ENCODE results near the gene TRAF4. TPM values are rescaled to one million over a fixed set of nuclear protein-coding genes. Genes with fewer than 3 reads are reported as not detected.

Gene TRAF4
- total and polyA plus RNA-seq, 10 of the 15 experiments (the other 5 are each of a cell fraction or from before 2014, with no cell fraction given): 3.7 to 197 (median 66.4) TPM

DNA sequence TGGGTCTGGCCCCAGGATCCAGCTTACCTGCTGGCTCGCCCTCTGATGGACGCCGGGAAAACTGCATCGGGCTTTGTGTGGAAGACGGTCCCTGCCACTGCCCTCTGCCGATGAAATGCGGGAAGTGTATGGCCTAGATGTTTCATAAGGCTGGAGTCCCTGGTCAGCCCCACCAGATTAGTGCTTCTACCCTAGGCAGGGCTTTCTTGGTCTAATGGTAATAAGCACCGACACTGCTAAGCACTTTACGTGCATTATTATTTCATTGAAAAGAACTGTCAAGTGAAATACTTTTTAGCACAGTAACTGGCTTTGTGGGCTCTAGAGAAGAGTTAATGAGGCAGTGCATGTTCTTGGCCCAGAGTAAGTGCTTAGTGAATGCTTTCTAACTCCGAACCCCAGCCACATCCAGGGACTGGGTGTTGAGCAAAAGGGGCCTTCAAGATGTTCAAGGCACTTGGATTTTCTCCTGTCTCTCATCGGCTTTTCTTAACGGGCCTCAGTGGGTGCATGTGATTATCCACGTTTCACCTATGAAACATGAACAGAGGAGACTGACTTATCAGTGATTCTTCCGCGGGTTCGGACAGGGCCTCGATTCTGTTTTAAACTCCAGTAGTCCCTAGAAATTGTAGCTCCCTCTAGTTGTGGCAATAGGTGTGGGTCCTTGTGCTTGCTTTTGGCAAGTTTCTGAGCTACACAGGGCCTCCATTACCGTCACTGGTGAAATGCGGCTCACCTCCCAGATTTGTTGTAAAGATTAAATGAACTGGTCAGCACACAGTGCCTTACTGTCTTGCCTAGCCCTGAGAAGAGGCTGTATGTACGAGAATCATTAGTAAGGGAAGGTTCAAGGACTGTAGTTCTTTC, 6.6 kb downstream of the TRAF4 start:
- FAIRE-seq (peak; percentile 87), DNase-seq (ENCODE audit: low read depth, low spot score) (peak; percentile 69), ATAC-seq (peak; percentile 78)
- H3K9ac ChIP-seq (ENCODE audit: control insufficient read depth, insufficient read depth, low read length): no peak overlapping the region
- RAD21 ChIA-PET (ENCODE audit: unreplicated experiment): interaction anchor here (0.6 to 17.4 kb wide), 11 partner anchors 11 to 203 kb away, joined by 3 to 375 read pairs (median 6); partner anchors contain the start of genes FLOT2, NEK8, PROCA1 and RPL23A
- H4K20me1 ChIP-seq (ENCODE audit: control insufficient read depth, insufficient read depth): peaks cover 19% of the 10 kb centered on the region
- POLR2A ChIA-PET: interaction anchor here (0.6 to 15.2 kb wide), 8 partner anchors 9 to 199 kb away, joined by 3 to 485 read pairs (median 4); partner anchors contain the start of genes NEK8, RPL23A and TLCD1
- H2AFZ ChIP-seq (ENCODE audit: control insufficient read depth, low read depth, low read length): no peak overlapping the region
- H3K4me2 ChIP-seq (ENCODE audit: control insufficient read depth, insufficient read depth): no peak overlapping the region; the same call in 1 of the 2 replicates
- H3K27me3 ChIP-seq (replicated peaks in 1 of 2; ENCODE audit: control insufficient read depth in 2 of 2, insufficient read depth in 2 of 2, low read length in 1 of 2): no peaks in the 10 kb centered on the region
- no peak overlapping the region for H3K27ac ChIP-seq (ENCODE audit: control insufficient read depth, insufficient read depth)
- intact Hi-C loops (cut with micrococcal nuclease; ENCODE audit: unreplicated experiment): loop anchor here (1.0 kb wide), 1 partner anchor 23 kb away; no protein-coding TSS in a partner anchor
- H3K4me3 ChIP-seq: 0 out of 2 replicates have a peak overlapping the region, but pooled peaks have one; percentile 17
- peaks cover 53% of the 10 kb centered on the region for H3K79me2 ChIP-seq (ENCODE audit: control insufficient read depth, insufficient read depth, low read length)
- WGBS (ENCODE audit: insufficient coverage, insufficient replicate concordance, low lambda C conversion rate, missing lambda C conversion rate): 36% methylated on average over 20 of the region's 20 CpGs
- peaks cover 30% of the 10 kb centered on the region for H3K4me1 ChIP-seq (ENCODE audit: control insufficient read depth, insufficient read depth, low read length)
- CTCF ChIA-PET: interaction anchor here (0.5 to 10.0 kb wide), 39 partner anchors 9 to 1354 kb away, joined by 3 to 394 read pairs (median 4); partner anchors contain the start of genes BLTP2, FAM222B, NEK8 and PROCA1
- in situ Hi-C loops (cut with MboI): no loop called here
- SMC1A ChIA-PET (ENCODE audit: uncharacterized antibody, unreplicated experiment): interaction anchor here (0.8 to 17.8 kb wide), 9 partner anchors 9 to 195 kb away, joined by 3 to 326 read pairs (median 4); partner anchors contain the start of genes NEK8 and TLCD1
- BruUV-seq (replicated peaks): TSS peak; percentile 60
- H3K9me3 ChIP-seq (replicated peaks; ENCODE audit: control insufficient read depth, insufficient read depth, low read length): no peaks in the 10 kb centered on the region
- peaks cover 30 to 32% of the 10 kb centered on the region in 2 experiments for H3K36me3 ChIP-seq (ENCODE audit: control insufficient read depth in 2 of 2, insufficient read depth in 2 of 2, low read length in 1 of 2)
- no peak for TF ChIP-seq ASH2L (IDR thresholded peaks at IDR 0.05; ENCODE audit: borderline replicate concordance, low read depth)
- TF ChIP-seq CBX5 (IDR thresholded peaks at IDR 0.05; ENCODE audit: low read depth): 0 out of 2 replicates have a peak, but pooled peaks have one; percentile 39
- 0 out of 2 replicates have a peak, but pooled peaks have one; percentile 42 for TF ChIP-seq SMAD5 (IDR thresholded peaks at IDR 0.05; ENCODE audit: low read depth)
- TF ChIP-seq TCF7 (IDR thresholded peaks at IDR 0.05; ENCODE audit: borderline replicate concordance): no peak
- no peak; the same call in 1 of the 2 replicates for TF ChIP-seq MXI1 (IDR thresholded peaks at IDR 0.05; ENCODE audit: low read depth, low read length)
- TF ChIP-seq ETV6 (conservative IDR thresholded peaks at IDR 0.05 in 1 of 2, IDR thresholded peaks at IDR 0.05 in 1 of 2; ENCODE audit: borderline replicate concordance in 1 of 2, low read depth in 1 of 2): no peak
- peak; percentile 61 for TF ChIP-seq RUNX3 (IDR thresholded peaks at IDR 0.05; ENCODE audit: low read length)
- TF ChIP-seq EP300 (IDR thresholded peaks at IDR 0.05; ENCODE audit: borderline replicate concordance in 1 of 2, control insufficient read depth in 1 of 2, low read depth in 2 of 2, low read length in 2 of 2): no peak
- 0 out of 2 replicates have a peak, but pooled peaks have one; percentile 33 for TF ChIP-seq CHD2 (IDR thresholded peaks at IDR 0.05; ENCODE audit: borderline replicate concordance, low read depth, low read length)
- TF ChIP-seq, protein P1, sequence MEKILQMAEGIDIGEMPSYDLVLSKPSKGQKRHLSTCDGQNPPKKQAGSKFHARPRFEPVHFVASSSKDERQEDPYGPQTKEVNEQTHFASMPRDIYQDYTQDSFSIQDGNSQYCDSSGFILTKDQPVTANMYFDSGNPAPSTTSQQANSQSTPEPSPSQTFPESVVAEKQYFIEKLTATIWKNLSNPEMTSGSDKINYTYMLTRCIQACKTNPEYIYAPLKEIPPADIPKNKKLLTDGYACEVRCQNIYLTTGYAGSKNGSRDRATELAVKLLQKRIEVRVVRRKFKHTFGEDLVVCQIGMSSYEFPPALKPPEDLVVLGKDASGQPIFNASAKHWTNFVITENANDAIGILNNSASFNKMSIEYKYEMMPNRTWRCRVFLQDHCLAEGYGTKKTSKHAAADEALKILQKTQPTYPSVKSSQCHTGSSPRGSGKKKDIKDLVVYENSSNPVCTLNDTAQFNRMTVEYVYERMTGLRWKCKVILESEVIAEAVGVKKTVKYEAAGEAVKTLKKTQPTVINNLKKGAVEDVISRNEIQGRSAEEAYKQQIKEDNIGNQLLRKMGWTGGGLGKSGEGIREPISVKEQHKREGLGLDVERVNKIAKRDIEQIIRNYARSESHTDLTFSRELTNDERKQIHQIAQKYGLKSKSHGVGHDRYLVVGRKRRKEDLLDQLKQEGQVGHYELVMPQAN (conservative IDR thresholded peaks at IDR 0.05): 0 out of 2 replicates have a peak, but pooled peaks have one; percentile 22
- TF ChIP-seq FOXM1 (IDR thresholded peaks at IDR 0.05; ENCODE audit: low read depth, low read length): peak; percentile 53; the same call in 1 of the 2 replicates
- TF ChIP-seq JUNB (IDR thresholded peaks at IDR 0.05): no peak
- TF ChIP-seq BACH1 (IDR thresholded peaks at IDR 0.05; ENCODE audit: borderline replicate concordance): 0 out of 2 replicates have a peak, but pooled peaks have one; percentile 13
- TF ChIP-seq NFIC (IDR thresholded peaks at IDR 0.05; ENCODE audit: low read depth, low read length): no peak
- TF ChIP-seq EZH2 (IDR thresholded peaks at IDR 0.05; ENCODE audit: borderline replicate concordance, control insufficient read depth, low read depth, low read length): no peak
- peak; percentile 59; the same call in 1 of the 2 replicates for TF ChIP-seq POLR2AphosphoS2 (IDR thresholded peaks at IDR 0.05; ENCODE audit: low read depth, low read length)
- TF ChIP-seq SIN3A (IDR thresholded peaks at IDR 0.05; ENCODE audit: low read depth, low read length): 0 out of 2 replicates have a peak, but pooled peaks have one; percentile 54
- peak; percentile 41; the same call in 1 of the 2 replicates for TF ChIP-seq IKZF1 (conservative IDR thresholded peaks at IDR 0.05)
- TF ChIP-seq ZBED1 (IDR thresholded peaks at IDR 0.05; ENCODE audit: borderline replicate concordance): 0 out of 2 replicates have a peak, but pooled peaks have one; percentile 25
- peak; percentile 87 for TF ChIP-seq YY1 (IDR thresholded peaks at IDR 0.05; ENCODE audit: low read depth, low read length)
- peak; percentile 30; the same call in 1 of the 2 replicates for TF ChIP-seq HCFC1 (IDR thresholded peaks at IDR 0.05; ENCODE audit: low read length)
